Left hindlimb (tissue), 1 donor: ENCODE data around the gene CCL4L2.
"Not testable (repeated sequence)": the region's sequence is repeated elsewhere in the genome, so short reads cannot be mapped to it uniquely, and the experiment has no call there.

Experiments
- DNase-seq: peaks from one replicate; pipeline ENCODE4 v3.0.0-alpha.2; 2018

Gene CCL4L2

DNA sequence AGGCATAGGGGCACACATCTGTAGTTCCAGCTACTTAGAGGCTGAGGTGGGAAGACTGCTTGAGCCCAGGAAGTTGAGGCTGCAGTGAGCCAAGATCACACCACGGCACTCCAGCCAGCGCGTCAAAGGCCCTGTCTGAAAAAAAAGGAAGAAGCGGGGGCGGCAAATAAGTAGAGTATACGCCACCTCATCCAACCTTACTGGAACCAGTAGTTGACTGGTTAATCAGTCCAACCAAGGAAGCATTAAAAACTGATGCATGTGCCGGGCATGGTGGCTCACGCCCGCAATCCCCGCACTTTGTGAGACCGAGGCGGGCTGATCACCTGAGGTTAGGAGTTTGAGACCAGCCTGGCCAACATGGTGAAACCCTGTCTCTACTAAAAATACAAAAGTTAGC lies 12.1 kb downstream of the CCL4L2 start:
- DNase-seq, result not testable (repeated sequence)

DNA sequence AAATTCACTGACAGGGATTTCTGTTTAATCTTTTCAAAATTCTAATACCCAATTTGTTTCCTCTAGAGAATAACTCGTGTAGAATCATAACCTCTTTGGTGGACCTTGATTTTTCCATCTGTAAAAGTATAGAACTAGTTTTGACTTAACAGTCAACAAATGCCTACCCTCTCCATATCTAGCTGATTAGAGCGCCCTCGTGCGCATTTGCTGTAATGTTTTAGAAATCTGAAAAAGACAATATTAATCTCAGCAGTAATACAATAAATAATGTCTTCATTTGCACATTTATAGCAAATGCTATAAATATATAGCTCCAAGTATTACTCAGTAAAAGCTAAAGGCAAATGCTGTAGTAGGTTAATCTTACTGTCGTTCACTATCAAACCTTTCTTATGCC lies 18.8 kb downstream of the CCL4L2 start:
- DNase-seq, result not testable (repeated sequence)

DNA sequence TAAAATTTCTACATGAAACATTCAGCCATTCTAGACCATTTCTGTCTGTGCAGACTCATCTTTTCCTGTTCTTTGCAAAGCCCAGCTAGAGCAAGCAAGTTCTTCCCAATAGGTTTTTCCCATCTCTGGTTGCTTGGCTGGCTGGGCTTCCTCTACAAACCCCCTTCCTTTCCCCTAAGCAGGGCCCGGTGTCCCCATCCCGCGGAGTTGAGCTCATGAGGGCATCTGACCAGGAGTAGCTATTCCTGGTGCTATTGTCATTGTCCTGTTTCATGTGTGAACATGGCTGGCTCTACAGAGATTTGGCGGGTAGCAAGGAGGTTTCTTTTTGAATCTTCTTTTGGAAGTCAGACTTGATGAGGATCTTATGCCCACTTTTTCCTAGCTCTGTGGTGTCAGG lies 31.2 kb downstream of the CCL4L2 start:
- DNase-seq, result not testable (repeated sequence)
